ENCODE measurements around the gene OR2AJ1. TPM values are rescaled to one million over a fixed set of nuclear protein-coding genes. Genes with fewer than 3 reads are reported as not detected.
"Not testable (repeated sequence)": the region's sequence is repeated elsewhere in the genome, so short reads cannot be mapped to it uniquely, and the experiment has no call there.

The OR2AJ1 gene
- total RNA-seq, 4 donors from 2014 or later = not detected

- no peaks in the 10 kb centered on the region for H3K4me1 ChIP-seq
- H3K27ac ChIP-seq = no peak overlapping the region
- H3K4me3 ChIP-seq = no peak overlapping the region
- intact Hi-C loops (cut with DNase I) = no loop called here
- peaks cover 0 to 7% (median 0%) of the 10 kb centered on the region in 4 donors for H3K27me3 ChIP-seq
- H3K36me3 ChIP-seq = no peaks in the 10 kb centered on the region
- peaks cover 0 to 15% (median 6%) of the 10 kb centered on the region in 3 donors for H3K9me3 ChIP-seq
- whole genome bisulfite sequencing, 2 donors = 56 to 85% methylated on average over 2 to 3 of the region's 9 CpGs
- DNase-seq = no peak
- no peak for TF ChIP-seq POLR2A (IDR thresholded peaks at IDR 0.05)
Observed at GRCh38 chr1:247935781-247936180, 11.1 kb downstream of the OR2AJ1 start.

GRCh38 chr1:247936415-247936814 lies 11.7 kb downstream of the OR2AJ1 start:
- no peak for DNase-seq
- WGBS, 2 donors = 92 to 96% methylated on average over 12 to 18 of the region's 18 CpGs
- intact Hi-C loops (cut with DNase I) = no loop called here

GRCh38 chr1:247936965-247937734 lies 12.5 kb downstream of the OR2AJ1 start:
- H3K9me3 ChIP-seq = peaks cover 0 to 15% (median 6%) of the 10 kb centered on the region in 3 donors
- 7 to 24% methylated on average over 3 to 4 of the region's 44 CpGs for WGBS, 2 donors
- H3K27ac ChIP-seq; H3K4me1 ChIP-seq; H3K27me3 ChIP-seq; H3K36me3 ChIP-seq; intact Hi-C loops (cut with DNase I): not testable (repeated sequence)
- TF ChIP-seq CTCF (IDR thresholded peaks at IDR 0.05) = peak in 5 of 6 experiments; percentile 20 to 87 (median 67)
- DNase-seq = peak; percentile 3
- H3K4me3 ChIP-seq = peak overlapping the region in 2 of 4 donors; percentile 27 to 67

More at GRCh38 chr1:247936415-247936814, 11.7 kb downstream of the OR2AJ1 start:
- TF ChIP-seq CTCF (IDR thresholded peaks at IDR 0.05) (no peak), POLR2A (IDR thresholded peaks at IDR 0.05) (no peak)
- peaks cover 0 to 7% (median 0%) of the 10 kb centered on the region in 4 donors for H3K27me3 ChIP-seq
- H3K4me1 ChIP-seq = no peaks in the 10 kb centered on the region
- H3K4me3 ChIP-seq = no peak overlapping the region
- H3K9me3 ChIP-seq = peaks cover 0 to 15% (median 6%) of the 10 kb centered on the region in 3 donors
- no peak overlapping the region for H3K27ac ChIP-seq
- H3K36me3 ChIP-seq = no peaks in the 10 kb centered on the region

- TF ChIP-seq POLR2A (IDR thresholded peaks at IDR 0.05) = no peak
- TF ChIP-seq CTCF (IDR thresholded peaks at IDR 0.05) = no peak
- no peak overlapping the region for H3K4me3 ChIP-seq
- no peaks in the 10 kb centered on the region for H3K4me1 ChIP-seq
- WGBS, 2 donors = 80 to 84% methylated on average over 6 of the region's 6 CpGs
- no peaks in the 10 kb centered on the region for H3K27me3 ChIP-seq
- DNase-seq = no peak
- no peak overlapping the region for H3K27ac ChIP-seq
- intact Hi-C loops (cut with DNase I) = no loop called here
- H3K36me3 ChIP-seq = no peaks in the 10 kb centered on the region
- no peaks in the 10 kb centered on the region for H3K9me3 ChIP-seq
Observed at GRCh38 chr1:247942624-247943023, 17.9 kb downstream of the OR2AJ1 start.

GRCh38 chr1:247948558-247948957 lies 23.9 kb downstream of the OR2AJ1 start, which contains the start of gene OR2L8:
TSS of gene OR2L8 (plus strand) at chr1:247948858. CDS start at chr1:247948858, 0 bp downstream.
- 83 to 84% methylated on average over 3 of the region's 3 CpGs for WGBS, 2 donors

More at GRCh38 chr1:247948558-247948957, 23.9 kb downstream of the OR2AJ1 start, which contains the start of gene OR2L8:
- H3K36me3 ChIP-seq = no peaks in the 10 kb centered on the region
- H3K27ac ChIP-seq = no peak within 1 kb of the TSS
- no peaks in the 10 kb centered on the region for H3K27me3 ChIP-seq
- no peak for DNase-seq
- no peak within 1 kb of the TSS for H3K4me3 ChIP-seq
- H3K9me3 ChIP-seq = no peaks in the 10 kb centered on the region
- TF ChIP-seq POLR2A (IDR thresholded peaks at IDR 0.05) (no peak), CTCF (IDR thresholded peaks at IDR 0.05) (no peak)
- no peaks in the 10 kb centered on the region for H3K4me1 ChIP-seq
- intact Hi-C loops (cut with DNase I) = no loop called here

Measured in esophagus squamous epithelium (tissue), 5 donors.